Measurements from ENCODE around the gene MYO18A.

- TF ChIP-seq CTCF (IDR thresholded peaks at IDR 0.05) (no peak), POLR2A (IDR thresholded peaks at IDR 0.05) (no peak)
These were observed 2.7 kb downstream of the MYO18A start for GRCh38 chr17:29177541-29177870.
